Measurements from ENCODE around the gene SPAG5.
A peak's percentile ranks its signal among the peaks of the same experiment; 100 is the strongest.

SPAG5 gene, protein sequence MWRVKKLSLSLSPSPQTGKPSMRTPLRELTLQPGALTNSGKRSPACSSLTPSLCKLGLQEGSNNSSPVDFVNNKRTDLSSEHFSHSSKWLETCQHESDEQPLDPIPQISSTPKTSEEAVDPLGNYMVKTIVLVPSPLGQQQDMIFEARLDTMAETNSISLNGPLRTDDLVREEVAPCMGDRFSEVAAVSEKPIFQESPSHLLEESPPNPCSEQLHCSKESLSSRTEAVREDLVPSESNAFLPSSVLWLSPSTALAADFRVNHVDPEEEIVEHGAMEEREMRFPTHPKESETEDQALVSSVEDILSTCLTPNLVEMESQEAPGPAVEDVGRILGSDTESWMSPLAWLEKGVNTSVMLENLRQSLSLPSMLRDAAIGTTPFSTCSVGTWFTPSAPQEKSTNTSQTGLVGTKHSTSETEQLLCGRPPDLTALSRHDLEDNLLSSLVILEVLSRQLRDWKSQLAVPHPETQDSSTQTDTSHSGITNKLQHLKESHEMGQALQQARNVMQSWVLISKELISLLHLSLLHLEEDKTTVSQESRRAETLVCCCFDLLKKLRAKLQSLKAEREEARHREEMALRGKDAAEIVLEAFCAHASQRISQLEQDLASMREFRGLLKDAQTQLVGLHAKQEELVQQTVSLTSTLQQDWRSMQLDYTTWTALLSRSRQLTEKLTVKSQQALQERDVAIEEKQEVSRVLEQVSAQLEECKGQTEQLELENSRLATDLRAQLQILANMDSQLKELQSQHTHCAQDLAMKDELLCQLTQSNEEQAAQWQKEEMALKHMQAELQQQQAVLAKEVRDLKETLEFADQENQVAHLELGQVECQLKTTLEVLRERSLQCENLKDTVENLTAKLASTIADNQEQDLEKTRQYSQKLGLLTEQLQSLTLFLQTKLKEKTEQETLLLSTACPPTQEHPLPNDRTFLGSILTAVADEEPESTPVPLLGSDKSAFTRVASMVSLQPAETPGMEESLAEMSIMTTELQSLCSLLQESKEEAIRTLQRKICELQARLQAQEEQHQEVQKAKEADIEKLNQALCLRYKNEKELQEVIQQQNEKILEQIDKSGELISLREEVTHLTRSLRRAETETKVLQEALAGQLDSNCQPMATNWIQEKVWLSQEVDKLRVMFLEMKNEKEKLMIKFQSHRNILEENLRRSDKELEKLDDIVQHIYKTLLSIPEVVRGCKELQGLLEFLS

DNA sequence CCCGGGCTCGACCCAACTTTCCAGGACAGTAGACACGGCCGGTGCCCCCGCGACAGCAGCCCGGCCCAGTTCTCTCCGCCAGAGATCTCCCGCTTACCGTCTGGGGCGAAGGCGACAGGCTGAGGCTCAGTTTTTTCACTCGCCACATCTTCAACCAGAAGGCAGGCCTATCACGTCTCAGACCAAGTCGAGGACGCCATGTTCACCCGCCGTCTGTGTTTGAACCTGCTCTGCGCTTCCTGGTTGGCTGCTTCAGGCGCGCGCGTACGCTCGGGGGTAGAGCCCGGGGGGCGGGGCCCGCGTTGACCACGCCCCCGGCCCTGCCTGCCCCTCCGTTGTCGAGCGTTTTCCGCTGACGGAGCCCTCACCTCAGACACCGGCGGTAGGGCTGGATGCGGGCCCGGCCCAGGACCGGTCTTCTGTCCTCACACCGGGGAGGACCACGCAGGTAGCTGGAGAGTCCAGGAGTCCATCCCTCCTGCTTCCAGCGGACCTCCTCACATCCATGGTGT, at the start of gene SPAG5:
TSS of gene SPAG5 (minus strand) at position 227 of the 512 bp plus-strand sequence. CDS start at position 148, 79 bp downstream.
- Mint-ChIP-seq H3K27me3 (no peaks in the 10 kb centered on the region), H3K36me3 (peaks cover 0 to 13% of the 10 kb centered on the region in 2 donors), H3K9me3 (no peaks in the 10 kb centered on the region), H3K27ac (peak within 1 kb of the TSS; percentile 95), H3K4me3 (peak within 1 kb of the TSS; percentile 91 to 97), H3K4me1 (peaks cover 16 to 31% of the 10 kb centered on the region in 2 donors)
- DNase-seq (peak; percentile 92), ATAC-seq (replicated peaks) (peak; percentile 89 to 94)

DNA sequence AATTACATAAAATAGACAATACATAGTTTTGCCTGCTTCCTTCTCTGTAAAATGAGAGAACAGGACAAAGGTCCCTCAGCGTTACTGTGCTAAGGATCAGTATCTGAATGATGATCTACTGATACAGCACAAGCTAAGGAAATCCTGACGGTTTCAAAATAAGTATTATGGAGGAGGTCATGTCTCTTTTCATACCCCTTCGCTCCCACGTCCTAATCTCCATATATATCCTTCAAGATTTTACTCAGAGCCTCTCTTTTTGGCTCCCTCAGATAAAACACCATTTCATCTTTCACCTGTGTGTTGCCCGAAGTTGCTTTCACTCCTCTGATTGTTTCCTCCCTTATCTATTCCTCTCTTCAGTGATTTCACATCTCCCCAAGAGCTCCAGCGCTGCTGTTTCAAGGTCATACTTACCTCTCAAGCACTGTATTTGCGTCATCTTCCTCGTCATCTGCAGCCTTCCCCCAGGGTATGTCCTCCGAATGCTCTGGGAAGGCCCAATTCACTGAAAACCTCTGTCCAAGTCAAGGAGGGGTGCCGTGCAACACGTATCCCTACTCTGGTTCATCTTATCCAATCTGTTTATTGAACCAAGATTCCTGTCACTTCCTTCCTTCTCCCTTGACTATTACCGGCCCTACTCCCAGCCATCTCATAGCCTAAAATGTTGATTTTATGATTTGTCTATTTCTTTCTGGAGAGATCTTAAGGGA, 47.4 kb upstream of the SPAG5 start:
- DNase-seq (no peak), ATAC-seq (replicated peaks) (no peak)
- H3K27me3 Mint-ChIP-seq = no peaks in the 10 kb centered on the region
- H3K4me3 Mint-ChIP-seq = peak overlapping the region; percentile 92 to 94
- peaks cover 25 to 44% of the 10 kb centered on the region in 2 donors for H3K4me1 Mint-ChIP-seq
- no peaks in the 10 kb centered on the region for H3K9me3 Mint-ChIP-seq
- peaks cover 29 to 51% of the 10 kb centered on the region in 2 donors for H3K36me3 Mint-ChIP-seq
- peak overlapping the region; percentile 95 for H3K27ac Mint-ChIP-seq

DNA sequence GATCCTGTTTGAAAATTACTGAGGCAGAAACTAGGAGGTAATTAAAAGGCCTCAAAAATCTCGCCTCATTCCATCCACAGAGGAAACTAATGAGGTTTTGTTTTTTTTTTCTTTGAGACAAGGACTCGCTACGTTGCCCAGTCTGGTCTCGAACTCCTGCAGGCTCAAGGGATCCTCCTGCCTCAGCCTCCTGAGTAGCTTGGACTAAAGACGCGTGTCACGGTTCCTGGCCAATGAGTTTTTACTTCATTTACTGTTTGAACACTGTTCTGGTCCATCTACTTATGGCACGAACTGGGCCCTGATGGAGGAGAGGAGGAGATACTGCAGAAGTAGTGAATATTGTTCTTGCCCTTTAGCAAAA, 46.7 kb upstream of the SPAG5 start:
- Mint-ChIP-seq H3K36me3 (peaks cover 30 to 47% of the 10 kb centered on the region in 2 donors), H3K9me3 (no peaks in the 10 kb centered on the region), H3K4me1 (peaks cover 25 to 44% of the 10 kb centered on the region in 2 donors), H3K4me3 (peak overlapping the region; percentile 92 to 94), H3K27me3 (no peaks in the 10 kb centered on the region), H3K27ac (peak overlapping the region; percentile 95)
- ATAC-seq (replicated peaks) = peak; percentile 2 to 3
- no peak for DNase-seq

DNA sequence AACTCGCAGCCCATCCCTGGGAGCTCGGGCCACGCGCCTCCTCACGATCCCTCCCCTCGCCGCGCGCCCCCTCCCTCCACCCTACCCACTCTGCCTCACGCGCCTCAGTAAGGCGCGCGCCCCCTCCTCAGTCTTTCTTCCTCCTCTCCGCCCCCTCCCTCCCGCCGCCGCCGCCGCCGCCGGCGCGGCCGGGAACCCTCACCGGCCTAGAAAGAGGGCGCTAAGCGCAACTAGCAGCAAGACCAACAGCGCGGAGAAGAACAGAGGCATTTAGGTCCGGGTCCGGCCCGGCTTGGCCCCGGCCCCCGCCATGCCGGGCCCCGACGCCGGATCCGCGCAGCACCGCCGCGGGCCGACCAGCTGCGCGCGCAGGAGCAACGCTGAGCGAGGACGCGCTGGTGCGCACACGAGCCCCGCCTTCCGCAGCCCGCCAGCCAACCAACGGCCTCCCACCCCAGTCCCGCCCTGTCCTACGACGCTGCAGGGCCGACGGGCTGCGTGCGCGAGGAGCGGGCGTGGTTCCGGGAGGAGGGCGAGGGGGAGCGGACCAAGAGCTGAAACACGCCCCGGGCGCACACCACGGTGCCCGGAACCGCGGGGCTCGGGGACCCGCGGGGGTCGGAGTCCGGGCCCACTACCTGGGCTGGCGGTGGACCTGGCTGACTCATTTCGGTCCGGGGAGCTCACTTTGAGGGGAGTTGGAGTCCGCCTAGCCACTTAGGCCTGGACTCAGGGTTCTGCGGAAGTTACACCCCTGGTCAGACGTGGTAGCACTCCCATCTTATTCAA, 46.2 kb upstream of the SPAG5 start, which contains the start of gene BLTP2:
TSS of gene BLTP2 (minus strand) at position 372 of the 789 bp plus-strand sequence. CDS start at position 270, 102 bp downstream.
- H3K4me3 Mint-ChIP-seq = peak within 1 kb of the TSS; percentile 92 to 94
- H3K36me3 Mint-ChIP-seq = peaks cover 33 to 49% of the 10 kb centered on the region in 2 donors
- peak within 1 kb of the TSS; percentile 95 for H3K27ac Mint-ChIP-seq
- H3K4me1 Mint-ChIP-seq = peaks cover 28 to 44% of the 10 kb centered on the region in 2 donors
- H3K9me3 Mint-ChIP-seq = no peaks in the 10 kb centered on the region
- DNase-seq (peak; percentile 95), ATAC-seq (replicated peaks) (peak; percentile 95 to 97)
- no peaks in the 10 kb centered on the region for H3K27me3 Mint-ChIP-seq

DNA sequence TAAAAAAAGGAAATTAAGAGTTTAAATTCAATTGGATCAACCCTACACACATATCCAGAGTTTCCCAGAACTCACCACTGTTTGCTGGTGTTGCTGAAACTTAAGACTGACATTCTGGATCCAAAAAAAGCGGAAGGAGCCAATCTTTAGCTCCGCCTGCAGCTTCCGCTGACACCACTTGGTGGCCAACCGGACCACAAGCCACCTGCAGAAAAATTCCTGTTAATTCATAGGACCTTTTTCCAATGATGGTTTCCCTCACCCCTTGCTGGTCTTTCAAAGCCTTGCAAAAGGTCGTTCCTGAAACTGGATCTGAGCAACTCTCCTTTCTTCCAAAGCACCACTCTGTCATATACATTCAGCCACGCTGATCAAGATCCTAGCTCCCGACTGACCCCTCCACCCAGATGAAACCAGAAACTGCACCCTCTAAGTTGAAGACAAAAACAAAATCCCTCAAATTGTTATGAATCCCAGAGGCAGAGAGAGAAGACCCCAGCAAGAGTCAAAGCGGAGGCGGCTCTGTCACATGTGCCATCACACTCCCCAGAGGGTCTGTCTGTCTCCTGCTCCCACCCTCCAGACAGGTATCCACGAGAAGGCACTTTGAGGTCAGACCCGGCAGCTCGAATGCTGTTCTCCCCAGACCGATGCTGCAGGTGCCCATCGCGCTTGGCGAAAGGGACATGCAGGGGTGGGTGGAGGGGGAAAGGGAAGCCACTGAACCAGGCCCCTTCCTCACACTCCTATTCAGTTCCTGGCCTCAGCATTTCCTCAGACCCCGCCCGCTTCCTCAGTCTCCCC, 45.4 kb upstream of the SPAG5 start:
- peak; percentile 21 to 22 for ATAC-seq (replicated peaks)
- H3K36me3 Mint-ChIP-seq = peaks cover 38 to 54% of the 10 kb centered on the region in 2 donors
- H3K9me3 Mint-ChIP-seq = no peaks in the 10 kb centered on the region
- H3K27ac Mint-ChIP-seq = peak overlapping the region; percentile 95
- peaks cover 28 to 44% of the 10 kb centered on the region in 2 donors for H3K4me1 Mint-ChIP-seq
- H3K27me3 Mint-ChIP-seq = no peaks in the 10 kb centered on the region
- peak; percentile 48 for DNase-seq
- peak overlapping the region; percentile 92 to 94 for H3K4me3 Mint-ChIP-seq

DNA sequence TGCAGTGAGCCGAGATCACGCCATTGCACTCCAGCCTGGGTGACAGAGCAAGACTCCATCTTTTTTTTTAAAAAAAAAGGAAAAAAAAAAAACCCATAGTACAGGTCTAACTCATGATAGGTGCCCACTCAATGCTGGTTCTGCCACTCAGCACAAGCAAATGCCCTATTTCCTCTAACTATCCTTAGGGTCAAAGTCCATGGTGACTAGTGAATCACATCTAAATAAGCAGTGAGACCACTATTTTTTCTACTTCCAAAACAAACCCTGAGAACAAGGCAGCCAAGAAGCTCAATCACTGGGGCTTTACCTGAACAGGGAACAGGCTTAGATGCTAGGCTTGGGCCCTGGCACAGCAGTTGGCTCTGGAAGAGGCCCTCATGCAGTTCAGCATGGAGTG, 42.8 kb upstream of the SPAG5 start:
- Mint-ChIP-seq H3K4me1 (peaks cover 30 to 33% of the 10 kb centered on the region in 2 donors), H3K27ac (peak overlapping the region; percentile 67), H3K9me3 (no peaks in the 10 kb centered on the region), H3K4me3 (no peak overlapping the region), H3K27me3 (no peaks in the 10 kb centered on the region), H3K36me3 (peaks cover 46 to 61% of the 10 kb centered on the region in 2 donors)
- DNase-seq (no peak), ATAC-seq (replicated peaks) (no peak)

DNA sequence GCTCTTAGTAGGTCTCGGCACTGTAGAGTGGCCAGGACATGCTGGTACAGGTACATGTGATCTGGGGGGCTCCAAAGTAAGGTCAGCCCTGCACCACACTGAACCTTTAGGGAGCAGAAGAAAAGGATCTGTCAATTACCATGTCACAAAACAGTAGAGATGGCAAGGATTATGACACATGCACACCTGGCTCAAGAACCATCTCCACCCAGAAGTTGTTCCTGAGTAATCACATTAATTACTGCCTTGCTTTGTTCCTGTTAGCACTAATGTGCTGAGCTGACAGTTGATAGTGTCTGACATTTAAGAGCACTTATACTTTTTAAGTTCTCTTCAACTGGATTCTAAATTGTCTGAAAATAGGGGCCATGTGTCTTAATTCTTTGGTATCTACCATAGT, 36.7 kb upstream of the SPAG5 start:
- DNase-seq = no peak
- ATAC-seq (replicated peaks) = no peak
- no peaks in the 10 kb centered on the region for H3K27me3 Mint-ChIP-seq
- H3K9me3 Mint-ChIP-seq = no peaks in the 10 kb centered on the region
- H3K4me1 Mint-ChIP-seq = peaks cover 26 to 27% of the 10 kb centered on the region in 2 donors
- no peak overlapping the region for H3K27ac Mint-ChIP-seq
- no peak overlapping the region for H3K4me3 Mint-ChIP-seq
- H3K36me3 Mint-ChIP-seq = peaks cover 63 to 80% of the 10 kb centered on the region in 2 donors

DNA sequence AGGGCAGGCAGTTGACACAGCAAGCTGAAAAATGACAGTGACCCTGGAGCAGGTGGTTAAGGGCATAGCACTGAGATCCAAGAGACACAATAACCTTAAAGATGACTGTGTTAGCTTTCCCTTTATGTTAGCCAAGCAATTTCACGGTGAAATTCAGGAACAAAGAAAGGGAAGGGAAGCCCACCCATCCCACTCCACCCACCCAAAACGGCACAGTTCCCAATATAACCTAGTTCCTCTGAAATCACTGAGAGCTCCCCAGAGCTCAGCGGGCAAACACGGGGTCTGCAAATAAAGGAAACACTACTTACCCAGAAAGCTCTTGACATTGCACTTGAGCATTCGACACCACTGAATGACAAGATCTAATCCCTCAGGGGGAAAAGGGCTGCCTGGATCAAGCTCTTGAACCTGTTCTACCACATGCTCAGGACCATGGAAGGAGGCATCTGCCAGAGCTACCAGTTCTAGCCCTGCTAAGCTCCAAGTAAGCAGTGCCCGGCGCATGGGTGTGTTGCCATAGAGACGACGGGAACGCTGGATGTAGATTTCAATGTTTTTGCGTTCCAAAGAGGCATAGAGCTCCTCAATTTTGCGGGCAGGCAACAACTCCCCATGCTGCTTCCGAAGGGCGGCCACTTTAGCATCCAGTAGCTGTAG, 35.5 kb upstream of the SPAG5 start:
- H3K27ac Mint-ChIP-seq = no peak overlapping the region
- no peaks in the 10 kb centered on the region for H3K27me3 Mint-ChIP-seq
- ATAC-seq (replicated peaks) (no peak), DNase-seq (no peak)
- H3K36me3 Mint-ChIP-seq = peaks cover 55 to 76% of the 10 kb centered on the region in 2 donors
- no peaks in the 10 kb centered on the region for H3K9me3 Mint-ChIP-seq
- peaks cover 24 to 27% of the 10 kb centered on the region in 2 donors for H3K4me1 Mint-ChIP-seq
- peak overlapping the region in 1 of 2 donors; percentile 17 for H3K4me3 Mint-ChIP-seq

DNA sequence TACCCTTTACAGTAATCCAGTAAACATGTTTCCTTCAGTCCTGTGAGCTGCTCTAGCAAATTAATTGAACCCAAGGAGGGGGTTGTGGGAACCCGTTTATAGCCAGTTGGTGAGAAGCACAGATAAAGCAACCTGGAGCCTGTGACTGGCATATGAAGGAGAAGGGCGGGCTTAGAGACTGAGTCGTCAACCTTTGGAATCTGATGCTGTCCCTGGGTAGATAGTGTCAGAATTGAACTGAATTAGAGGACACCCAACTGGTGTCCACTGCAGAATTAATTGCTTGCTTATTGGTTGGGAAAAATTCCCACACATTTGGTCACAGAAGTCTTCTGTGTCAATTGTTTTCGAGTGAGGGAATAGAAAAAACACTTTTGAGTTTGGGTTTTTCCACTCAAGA, 28.0 kb upstream of the SPAG5 start:
- Mint-ChIP-seq H3K9me3 (no peaks in the 10 kb centered on the region), H3K36me3 (peaks cover 55 to 72% of the 10 kb centered on the region in 2 donors), H3K27me3 (no peaks in the 10 kb centered on the region), H3K4me1 (peaks cover 15 to 17% of the 10 kb centered on the region in 2 donors), H3K4me3 (no peak overlapping the region), H3K27ac (no peak overlapping the region)
- ATAC-seq (replicated peaks) (no peak), DNase-seq (no peak)

DNA sequence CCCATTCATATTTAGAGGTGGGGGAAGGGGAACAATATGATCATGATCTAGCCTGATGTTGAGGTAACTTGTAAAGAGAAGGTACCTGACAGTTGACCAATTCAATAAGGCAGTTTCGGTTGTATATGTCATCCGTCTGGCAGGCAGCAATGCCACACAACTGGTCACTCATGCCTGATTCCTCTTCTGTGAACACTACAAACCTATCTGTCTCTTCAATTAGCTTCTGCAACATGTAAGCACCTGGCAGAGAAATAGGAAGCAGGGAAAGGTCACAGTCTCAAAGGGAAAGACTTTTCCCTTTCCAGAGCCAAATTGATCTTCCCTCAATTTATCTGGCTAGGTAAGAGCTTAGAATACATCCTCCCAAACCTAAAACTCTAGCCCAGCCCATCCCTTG, 25.3 kb upstream of the SPAG5 start:
- no peaks in the 10 kb centered on the region for H3K9me3 Mint-ChIP-seq
- H3K36me3 Mint-ChIP-seq = peaks cover 67 to 79% of the 10 kb centered on the region in 2 donors
- H3K27ac Mint-ChIP-seq = no peak overlapping the region
- H3K4me1 Mint-ChIP-seq = peaks cover 10 to 21% of the 10 kb centered on the region in 2 donors
- ATAC-seq (replicated peaks) = no peak
- H3K27me3 Mint-ChIP-seq = no peaks in the 10 kb centered on the region
- H3K4me3 Mint-ChIP-seq = no peak overlapping the region
- no peak for DNase-seq

DNA sequence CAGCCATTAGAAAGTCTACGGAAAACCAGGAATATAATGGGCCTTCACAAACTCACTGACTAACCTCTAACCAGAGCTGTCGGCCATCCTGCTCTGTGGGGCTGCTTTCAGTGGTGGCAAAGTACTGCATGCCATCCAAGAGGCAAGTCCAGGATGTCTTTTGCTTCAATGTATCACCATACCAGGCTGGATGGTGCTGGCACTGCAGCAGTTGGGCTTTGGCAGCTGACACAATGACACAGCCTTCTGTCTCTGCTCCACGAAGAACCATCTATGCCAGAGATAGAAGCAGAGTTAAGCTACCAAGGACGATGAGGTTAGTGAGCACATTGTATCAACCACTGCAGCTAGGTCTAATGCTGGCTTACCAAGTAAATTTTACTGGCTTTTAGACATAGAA, 24.9 kb upstream of the SPAG5 start:
- ATAC-seq (replicated peaks) = no peak
- peaks cover 70 to 82% of the 10 kb centered on the region in 2 donors for H3K36me3 Mint-ChIP-seq
- H3K4me3 Mint-ChIP-seq = no peak overlapping the region
- H3K4me1 Mint-ChIP-seq = peaks cover 10 to 21% of the 10 kb centered on the region in 2 donors
- H3K9me3 Mint-ChIP-seq = no peaks in the 10 kb centered on the region
- no peaks in the 10 kb centered on the region for H3K27me3 Mint-ChIP-seq
- DNase-seq = no peak
- H3K27ac Mint-ChIP-seq = no peak overlapping the region

DNA sequence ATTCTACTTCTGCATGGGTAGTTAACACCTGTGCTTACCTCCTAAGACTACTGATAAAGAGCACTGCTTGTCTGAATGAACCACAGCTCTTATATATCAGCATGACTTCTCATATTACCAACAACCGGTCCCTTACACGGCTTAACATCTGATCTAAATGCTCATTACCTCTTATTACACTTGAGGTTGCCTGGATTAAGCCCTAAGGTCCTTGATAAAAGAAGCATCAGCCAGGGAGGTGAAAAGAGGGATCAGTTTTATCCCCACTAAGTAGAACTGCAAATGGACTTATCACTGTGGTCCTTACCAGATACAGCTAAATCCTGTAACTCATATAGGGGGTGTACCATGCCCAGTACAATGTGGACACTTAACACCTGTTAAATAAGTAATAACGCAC, 23.4 kb upstream of the SPAG5 start:
- Mint-ChIP-seq H3K27me3 (no peaks in the 10 kb centered on the region), H3K27ac (no peak overlapping the region), H3K4me3 (no peak overlapping the region)

More for the DNA sequence above, 23.4 kb upstream of the SPAG5 start:
- DNase-seq (no peak), ATAC-seq (replicated peaks) (no peak)
- H3K36me3 Mint-ChIP-seq = peaks cover 67 to 78% of the 10 kb centered on the region in 2 donors
- H3K4me1 Mint-ChIP-seq = peaks cover 7 to 13% of the 10 kb centered on the region in 2 donors
- H3K9me3 Mint-ChIP-seq = no peaks in the 10 kb centered on the region

All from stimulated activated naive B cell treated with anti-CD40 and anti-IgM and Interleukin-4, amounts not matched to agents 10 μg/mL and 1 μg/mL and 100 μg/mL, for 72 hours (primary cell).